Choroid plexus epithelial cell (primary cell): ENCODE data around the gene SYNJ1.
A peak's percentile ranks its signal among the peaks of the same experiment; 100 is the strongest.
"Not testable (repeated sequence)": the region's sequence is repeated elsewhere in the genome, so short reads cannot be mapped to it uniquely, and the experiment has no call there.

Experiments
- DNase-seq: peaks from one replicate; pipeline ENCODE4 v3.0.0-alpha.2; 2010; ENCODE audit warnings: low read depth
- H3K4me3 ChIP-seq: 2 replicates; pipeline ENCODE4 v1.5.1; 2011; ENCODE audit warnings: low read depth, mild to moderate bottlenecking, control low read depth, low read length, moderate library complexity
- TF ChIP-seq, protein P1 (sequence below): conservative IDR thresholded peaks from 2 replicates; pipeline ENCODE4 v1.5.1; 2011; ENCODE audit warnings: low read depth, mild to moderate bottlenecking, control low read depth, inconsistent platforms, low read length, moderate library complexity

The SYNJ1 gene, protein sequence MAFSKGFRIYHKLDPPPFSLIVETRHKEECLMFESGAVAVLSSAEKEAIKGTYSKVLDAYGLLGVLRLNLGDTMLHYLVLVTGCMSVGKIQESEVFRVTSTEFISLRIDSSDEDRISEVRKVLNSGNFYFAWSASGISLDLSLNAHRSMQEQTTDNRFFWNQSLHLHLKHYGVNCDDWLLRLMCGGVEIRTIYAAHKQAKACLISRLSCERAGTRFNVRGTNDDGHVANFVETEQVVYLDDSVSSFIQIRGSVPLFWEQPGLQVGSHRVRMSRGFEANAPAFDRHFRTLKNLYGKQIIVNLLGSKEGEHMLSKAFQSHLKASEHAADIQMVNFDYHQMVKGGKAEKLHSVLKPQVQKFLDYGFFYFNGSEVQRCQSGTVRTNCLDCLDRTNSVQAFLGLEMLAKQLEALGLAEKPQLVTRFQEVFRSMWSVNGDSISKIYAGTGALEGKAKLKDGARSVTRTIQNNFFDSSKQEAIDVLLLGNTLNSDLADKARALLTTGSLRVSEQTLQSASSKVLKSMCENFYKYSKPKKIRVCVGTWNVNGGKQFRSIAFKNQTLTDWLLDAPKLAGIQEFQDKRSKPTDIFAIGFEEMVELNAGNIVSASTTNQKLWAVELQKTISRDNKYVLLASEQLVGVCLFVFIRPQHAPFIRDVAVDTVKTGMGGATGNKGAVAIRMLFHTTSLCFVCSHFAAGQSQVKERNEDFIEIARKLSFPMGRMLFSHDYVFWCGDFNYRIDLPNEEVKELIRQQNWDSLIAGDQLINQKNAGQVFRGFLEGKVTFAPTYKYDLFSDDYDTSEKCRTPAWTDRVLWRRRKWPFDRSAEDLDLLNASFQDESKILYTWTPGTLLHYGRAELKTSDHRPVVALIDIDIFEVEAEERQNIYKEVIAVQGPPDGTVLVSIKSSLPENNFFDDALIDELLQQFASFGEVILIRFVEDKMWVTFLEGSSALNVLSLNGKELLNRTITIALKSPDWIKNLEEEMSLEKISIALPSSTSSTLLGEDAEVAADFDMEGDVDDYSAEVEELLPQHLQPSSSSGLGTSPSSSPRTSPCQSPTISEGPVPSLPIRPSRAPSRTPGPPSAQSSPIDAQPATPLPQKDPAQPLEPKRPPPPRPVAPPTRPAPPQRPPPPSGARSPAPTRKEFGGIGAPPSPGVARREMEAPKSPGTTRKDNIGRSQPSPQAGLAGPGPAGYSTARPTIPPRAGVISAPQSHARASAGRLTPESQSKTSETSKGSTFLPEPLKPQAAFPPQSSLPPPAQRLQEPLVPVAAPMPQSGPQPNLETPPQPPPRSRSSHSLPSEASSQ (N-terminal part only)

DNA sequence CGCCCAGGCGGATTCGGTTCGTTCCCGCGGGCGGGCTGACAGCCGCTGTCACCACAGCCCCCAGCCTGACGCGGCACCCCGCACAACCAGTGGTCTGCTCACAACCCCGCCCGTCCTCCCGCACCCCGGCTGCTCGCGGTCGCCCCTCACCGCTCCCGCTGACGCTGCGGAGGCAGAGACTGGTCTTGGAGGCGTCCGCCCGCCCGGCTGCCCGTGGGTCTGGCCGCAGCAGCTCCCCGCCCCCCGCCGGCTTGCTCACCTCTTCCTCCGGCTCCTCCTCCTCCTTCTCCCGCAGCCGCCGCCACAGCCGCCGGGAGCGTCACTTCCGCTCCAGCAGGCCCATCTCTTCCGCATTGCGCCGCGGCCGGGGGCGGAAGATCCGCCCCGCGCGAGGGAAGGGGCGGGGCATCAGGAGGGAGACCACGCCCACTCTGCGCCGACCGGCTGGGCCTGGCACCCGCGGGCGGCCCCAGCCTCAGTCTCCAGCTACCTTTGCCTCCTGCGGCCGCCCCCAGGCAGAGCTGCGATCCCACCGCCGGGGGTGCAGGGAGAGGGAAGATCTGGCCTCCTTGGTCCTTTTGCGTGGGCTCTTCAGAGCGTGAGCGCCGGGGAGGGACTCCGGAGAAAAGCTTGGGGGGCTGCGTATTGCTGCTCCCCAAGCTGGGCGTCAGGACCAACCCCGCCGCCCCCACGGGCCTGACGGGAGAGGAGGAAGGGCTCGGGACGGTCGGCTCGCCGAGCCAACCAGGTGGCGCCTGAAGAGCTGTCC lies at the start of gene SYNJ1:
TSS of gene SYNJ1 (minus strand) at position 327 of the 769 bp plus-strand sequence. CDS start 1,118 bp downstream, outside the sequence.
- DNase-seq, result peak; percentile 96
- H3K4me3 ChIP-seq, result peak within 1 kb of the TSS; percentile 83
- TF ChIP-seq, protein P1, sequence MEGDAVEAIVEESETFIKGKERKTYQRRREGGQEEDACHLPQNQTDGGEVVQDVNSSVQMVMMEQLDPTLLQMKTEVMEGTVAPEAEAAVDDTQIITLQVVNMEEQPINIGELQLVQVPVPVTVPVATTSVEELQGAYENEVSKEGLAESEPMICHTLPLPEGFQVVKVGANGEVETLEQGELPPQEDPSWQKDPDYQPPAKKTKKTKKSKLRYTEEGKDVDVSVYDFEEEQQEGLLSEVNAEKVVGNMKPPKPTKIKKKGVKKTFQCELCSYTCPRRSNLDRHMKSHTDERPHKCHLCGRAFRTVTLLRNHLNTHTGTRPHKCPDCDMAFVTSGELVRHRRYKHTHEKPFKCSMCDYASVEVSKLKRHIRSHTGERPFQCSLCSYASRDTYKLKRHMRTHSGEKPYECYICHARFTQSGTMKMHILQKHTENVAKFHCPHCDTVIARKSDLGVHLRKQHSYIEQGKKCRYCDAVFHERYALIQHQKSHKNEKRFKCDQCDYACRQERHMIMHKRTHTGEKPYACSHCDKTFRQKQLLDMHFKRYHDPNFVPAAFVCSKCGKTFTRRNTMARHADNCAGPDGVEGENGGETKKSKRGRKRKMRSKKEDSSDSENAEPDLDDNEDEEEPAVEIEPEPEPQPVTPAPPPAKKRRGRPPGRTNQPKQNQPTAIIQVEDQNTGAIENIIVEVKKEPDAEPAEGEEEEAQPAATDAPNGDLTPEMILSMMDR, result no peak

DNA sequence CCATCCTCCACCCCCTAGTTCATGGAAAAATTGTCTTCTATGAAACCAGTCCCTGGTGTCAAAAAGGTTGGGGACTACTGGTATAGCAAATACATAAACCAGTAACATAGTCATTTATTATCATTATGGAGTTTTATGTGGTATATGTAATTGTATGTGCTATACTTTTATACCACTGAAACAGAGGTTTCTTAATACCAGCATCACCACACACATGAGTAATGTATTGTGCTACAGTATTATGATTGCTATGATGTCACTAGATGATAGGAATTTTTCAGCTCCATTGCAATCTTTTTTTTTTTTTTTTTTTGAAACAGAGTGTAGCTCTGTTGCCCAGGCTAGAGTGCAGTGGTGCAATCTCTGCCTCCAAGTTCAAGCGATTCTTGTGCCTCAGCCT lies 49.5 kb upstream of the SYNJ1 start:
- no peak overlapping the region for H3K4me3 ChIP-seq
- no peak for DNase-seq
- TF ChIP-seq, protein P1, result no peak

DNA sequence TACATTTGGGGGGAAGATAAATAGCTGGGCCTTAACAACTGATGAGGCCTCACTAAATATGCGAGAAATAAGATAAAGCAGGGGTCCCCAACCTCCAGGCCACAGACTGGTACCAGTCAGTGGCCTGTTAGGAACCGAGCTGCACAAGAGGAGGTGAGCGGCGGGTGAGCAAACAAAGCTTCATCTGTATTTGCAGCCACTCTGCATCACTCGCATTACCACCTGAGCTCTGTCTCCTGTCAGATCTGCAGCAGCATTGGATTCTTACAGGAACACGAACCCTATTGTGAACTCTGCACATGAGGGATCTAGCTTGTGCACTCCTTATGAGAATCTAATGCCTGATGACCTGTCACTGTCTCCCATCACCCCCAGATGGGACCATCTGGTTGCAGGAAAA lies 48.9 kb upstream of the SYNJ1 start:
- DNase-seq, result no peak
- no peak overlapping the region for H3K4me3 ChIP-seq
- TF ChIP-seq, protein P1, result no peak

DNA sequence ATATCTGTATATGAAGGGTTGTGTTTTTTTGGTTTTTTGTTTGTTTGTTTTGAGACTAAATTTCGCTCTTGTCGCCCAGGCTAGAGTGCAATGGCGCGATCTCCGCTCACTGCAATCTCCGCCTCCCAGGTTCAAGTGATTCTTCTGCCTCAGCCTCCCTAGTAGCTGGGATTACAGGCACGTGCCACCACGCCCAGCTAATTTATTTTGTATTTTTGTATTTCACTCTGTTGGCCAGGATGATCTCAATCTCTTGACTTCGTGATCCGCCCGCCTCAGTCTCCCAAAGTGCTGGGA lies 45.2 kb upstream of the SYNJ1 start:
- not testable (repeated sequence) for H3K4me3 ChIP-seq, DNase-seq

DNA sequence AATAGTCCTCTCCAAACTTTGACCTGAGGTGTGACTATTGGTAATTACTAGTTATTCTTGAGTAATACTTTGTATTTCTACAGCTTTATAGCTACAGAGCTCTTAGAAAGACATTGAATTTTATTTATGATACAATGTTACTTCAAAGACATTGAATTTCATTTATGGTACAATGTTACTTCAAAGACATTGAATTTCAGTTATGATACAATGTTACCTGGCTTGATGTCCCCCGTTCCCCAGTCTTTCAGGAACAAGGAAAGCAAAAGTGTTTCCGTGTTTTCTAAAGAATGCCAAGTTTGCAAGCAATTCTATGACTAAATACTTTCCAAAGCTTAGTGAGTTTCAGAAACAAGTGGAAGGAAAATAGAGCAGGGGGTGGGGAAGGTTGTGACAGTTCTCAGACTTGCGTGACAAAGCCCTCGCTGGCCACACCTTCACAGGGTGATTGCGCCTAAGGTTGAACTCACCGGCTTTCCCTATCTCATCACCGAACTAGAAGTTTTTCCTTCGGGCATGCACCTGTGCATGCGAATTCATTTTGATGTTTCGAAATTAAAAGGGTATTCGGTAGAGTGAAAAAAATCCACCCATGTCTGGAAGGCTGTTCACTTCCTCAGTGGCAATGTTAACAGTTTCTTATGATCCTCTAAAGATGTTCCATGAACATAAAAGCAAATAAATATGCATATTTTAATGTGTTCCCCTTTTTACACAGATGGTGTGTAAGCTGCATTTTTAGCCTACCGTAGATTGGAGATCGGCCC lies 44.7 kb upstream of the SYNJ1 start:
- H3K4me3 ChIP-seq, result peak overlapping the region; percentile 66
- peak; percentile 43 for DNase-seq
- TF ChIP-seq, protein P1, result no peak

DNA sequence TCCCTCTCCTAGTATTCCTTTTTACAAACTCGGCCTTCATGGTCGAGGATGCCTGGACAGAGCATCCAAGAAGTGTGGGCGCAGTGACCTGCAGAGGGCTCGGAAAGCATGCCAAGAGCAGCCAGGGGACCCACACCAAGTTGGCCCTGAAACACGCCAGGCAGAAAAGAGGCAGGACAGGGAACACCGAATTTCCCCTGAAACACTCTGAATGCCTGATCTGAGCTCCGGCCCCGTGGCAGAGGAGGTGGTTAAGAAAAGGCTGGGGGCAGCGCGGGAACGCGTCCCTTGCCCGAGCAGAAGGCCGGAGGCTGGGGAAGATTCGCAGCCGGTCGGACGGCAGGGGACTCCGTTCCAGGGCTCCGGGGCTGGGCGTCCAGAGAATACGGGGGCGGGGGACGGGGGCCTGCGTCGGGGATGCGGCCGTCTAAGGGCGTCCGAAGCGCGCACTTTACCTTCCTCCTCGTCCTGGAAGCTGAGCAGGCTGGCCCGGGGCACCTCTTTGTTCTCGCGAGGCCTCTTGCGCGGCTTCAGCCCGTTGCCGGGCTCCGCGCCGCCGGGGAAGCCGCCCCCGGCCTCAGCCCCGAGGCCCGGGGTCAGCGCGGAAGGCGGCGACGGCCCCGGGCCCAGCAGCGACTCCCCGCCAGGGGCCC lies 43.2 kb upstream of the SYNJ1 start:
- peak; percentile 69 for DNase-seq
- peak overlapping the region; percentile 81 for H3K4me3 ChIP-seq
- TF ChIP-seq, protein P1, result no peak
